HG02884 (cell line): ENCODE data around the gene PNLIPRP1.

ENCODE experiments used
- ATAC-seq: cut with Tn5 transposase; IDR thresholded peaks from one replicate; pipeline ENCODE4 v1.9.1; 2021; ENCODE audit warnings: mild to moderate bottlenecking, moderate library complexity; ENCODE audit not compliant: unreplicated experiment

PNLIPRP1 gene

DNA sequence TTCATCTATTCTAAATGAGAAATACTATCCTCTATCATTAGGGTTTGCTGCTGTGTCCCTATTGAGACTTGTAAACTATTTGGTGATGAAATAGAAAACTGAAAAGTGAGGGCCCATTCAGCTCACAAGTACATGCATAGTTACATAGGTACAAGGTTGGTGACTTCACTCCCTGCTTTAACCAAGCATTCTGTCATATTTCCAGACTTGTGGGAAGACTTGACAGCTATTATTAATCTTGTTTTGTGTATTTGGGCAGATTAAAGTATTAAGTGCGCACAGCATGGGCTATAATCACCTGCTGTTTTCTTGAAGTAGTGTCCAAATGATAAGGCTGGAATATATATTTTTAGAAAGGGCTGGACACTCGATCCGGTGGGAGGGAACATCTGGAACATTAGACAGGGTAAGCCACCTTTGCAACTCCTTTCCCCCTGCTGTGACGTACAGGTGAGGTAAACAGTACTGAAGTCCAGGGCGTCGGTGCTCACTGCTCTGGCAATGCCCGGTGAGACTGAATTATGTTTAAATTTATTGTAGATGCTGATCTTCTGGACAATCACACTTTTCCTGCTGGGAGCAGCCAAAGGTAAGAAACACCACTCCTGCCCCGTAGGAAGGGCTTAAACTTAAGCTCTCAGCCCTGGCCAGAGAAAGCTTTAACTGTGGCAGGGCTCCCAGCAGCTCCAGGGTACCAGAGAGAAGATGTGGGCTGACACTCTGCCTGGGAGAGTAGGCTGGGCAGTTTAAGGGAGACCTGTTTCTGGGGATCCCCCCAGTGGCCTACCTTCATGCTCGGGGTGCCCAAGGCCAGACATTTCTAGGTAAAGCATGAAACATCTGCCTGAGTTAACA lies at the start of gene PNLIPRP1:
Gene PNLIPRP1 (plus strand): TSS at position 370 of the 855 bp plus-strand sequence. CDS start 171 bp downstream, at position 541.
- no peak for ATAC-seq

DNA sequence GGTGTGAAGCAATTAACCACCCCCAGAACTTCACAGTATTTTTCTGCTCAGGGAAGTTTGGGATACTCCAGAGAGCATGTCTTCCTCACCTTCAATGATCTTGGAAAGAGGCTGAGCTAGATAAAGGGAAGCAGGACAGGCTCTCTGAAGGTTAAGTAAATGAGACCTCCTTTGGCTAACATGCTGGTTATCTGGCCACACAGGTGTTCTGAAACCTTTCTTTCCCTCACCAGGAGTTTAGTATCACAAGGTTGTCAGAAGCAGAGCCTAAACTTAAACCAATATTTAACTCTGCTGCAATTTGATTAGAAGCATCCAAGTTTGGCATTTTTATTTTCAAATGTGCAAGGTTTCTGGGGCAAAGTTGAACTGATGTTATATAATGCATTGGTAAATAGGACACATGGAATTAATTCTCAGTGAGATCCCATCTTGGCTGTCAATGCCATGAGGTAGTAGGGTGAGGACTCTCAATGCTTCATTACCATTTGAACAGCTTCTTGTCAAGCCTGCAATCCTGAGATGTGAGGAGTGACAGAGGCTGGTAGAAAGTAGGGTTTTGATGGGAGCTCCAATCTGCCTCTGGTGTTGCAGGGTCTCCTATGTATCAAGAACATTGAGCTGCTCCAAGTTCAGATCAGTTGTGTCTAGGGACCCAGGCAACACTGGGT lies 48.6 kb upstream of the PNLIPRP1 start:
- no peak for ATAC-seq

- no peak for ATAC-seq
Observed at GRCh38 chr10:116545122-116545521, 45.6 kb upstream of the PNLIPRP1 start.

- no peak for ATAC-seq
Observed at GRCh38 chr10:116545756-116546155, 45.0 kb upstream of the PNLIPRP1 start, which contains the start of gene PNLIP. Gene PNLIP, plus strand, starts transcription at chr10:116545931. Its CDS starts 162 bp downstream, at chr10:116546093.

DNA sequence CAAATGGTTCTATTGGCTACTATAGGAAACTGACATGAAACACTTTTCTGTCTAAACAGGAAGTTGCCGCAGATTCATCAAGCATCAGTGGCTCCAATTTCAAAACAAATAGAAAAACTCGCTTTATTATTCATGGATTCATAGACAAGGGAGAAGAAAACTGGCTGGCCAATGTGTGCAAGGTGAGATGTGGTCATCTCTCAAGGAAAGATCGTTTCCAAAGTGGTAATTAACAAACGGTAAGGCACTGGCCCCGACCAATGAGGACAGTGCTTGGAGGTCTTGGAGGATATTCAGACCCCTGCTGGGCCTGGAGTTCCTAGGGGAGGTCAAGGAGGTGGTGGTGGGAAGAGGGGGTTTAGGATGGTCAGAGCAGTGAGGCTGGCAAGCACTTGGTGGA lies 42.5 kb upstream of the PNLIPRP1 start:
- ATAC-seq, result no peak

- no peak for ATAC-seq
Observed at GRCh38 chr10:116553378-116553980, 37.3 kb upstream of the PNLIPRP1 start.

- no peak for ATAC-seq
Observed at GRCh38 chr10:116554628-116555027, 36.1 kb upstream of the PNLIPRP1 start.

GRCh38 chr10:116555880-116556279 lies 34.9 kb upstream of the PNLIPRP1 start:
- ATAC-seq, result no peak

- ATAC-seq, result no peak
Observed at GRCh38 chr10:116557305-116557880, 33.4 kb upstream of the PNLIPRP1 start.

- ATAC-seq, result no peak
Observed at GRCh38 chr10:116565534-116565933, 25.2 kb upstream of the PNLIPRP1 start.

GRCh38 chr10:116566932-116567331 lies 23.8 kb upstream of the PNLIPRP1 start:
- no peak for ATAC-seq

GRCh38 chr10:116567335-116567734 lies 23.4 kb upstream of the PNLIPRP1 start:
- ATAC-seq, result no peak

GRCh38 chr10:116574797-116575196 lies 16.0 kb upstream of the PNLIPRP1 start:
- ATAC-seq, result no peak

DNA sequence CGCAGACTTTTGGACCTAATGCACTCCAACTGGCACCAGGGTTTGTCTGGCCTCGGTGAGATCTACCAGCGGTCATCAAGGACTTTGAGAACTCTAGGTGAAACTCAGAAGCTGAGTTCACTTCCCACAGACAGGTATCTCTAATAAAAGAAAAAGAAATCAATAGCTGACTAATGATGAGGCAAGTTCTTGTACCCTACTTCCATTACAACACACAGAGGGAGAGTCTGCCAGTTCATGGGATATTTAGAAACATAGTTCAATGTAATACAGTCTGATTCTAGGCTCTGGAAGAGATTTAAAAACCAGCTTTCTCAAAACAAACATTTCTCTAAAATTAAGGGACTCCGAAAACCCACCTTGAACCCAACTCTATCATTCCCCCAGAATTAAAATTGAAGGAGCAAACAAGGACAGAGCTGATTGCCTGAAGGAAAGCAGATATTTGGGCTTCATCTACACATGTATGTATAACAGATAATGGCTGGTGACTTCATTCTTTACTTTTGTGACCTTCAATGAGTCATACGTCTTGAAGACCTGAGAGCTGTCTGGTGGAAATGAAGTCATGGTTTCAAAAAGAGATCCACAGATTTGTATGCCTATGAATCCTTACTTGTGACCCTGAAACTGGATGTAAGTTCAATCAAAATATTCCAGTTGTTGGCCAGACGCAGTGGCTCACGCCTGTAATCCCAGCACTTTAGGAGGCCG lies 2.7 kb upstream of the PNLIPRP1 start:
- no peak for ATAC-seq

DNA sequence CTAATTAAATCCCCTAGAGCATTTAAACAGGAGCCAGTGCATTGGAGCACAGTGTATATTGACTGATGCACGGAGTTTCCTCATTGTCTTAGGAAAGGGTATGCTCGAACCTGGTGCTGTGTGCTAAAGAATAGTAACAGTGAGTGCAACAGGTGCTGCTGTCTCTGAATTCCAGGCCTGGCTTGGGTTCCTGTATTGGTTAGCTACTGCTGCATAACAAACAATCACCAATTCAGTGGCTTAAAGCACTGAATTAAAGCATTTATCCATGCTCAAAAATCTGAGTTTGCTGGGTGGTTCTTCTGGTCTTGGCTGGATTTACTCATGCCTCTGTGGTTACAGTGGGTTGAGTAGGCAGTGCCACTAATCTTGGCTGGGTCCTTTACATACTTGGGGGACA lies 1.8 kb upstream of the PNLIPRP1 start:
- no peak for ATAC-seq

DNA sequence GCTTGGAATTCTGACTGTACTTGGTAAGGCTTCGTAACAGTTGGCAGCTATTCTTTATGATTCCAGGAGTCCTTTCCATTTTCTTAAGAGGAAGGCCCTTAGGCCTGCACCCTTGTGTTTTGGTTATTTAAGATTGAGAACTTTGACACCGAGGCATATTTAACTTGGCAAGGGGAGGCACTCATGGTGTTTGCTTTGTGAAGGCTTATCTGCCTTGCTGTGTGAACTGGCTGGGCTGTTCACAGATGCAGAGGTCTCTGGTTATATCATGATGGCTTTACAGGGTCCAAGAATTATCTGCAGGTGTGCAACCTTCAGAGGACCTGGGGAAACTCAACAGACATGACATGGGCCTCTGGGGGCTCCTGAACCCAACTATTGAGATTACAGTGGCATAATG lies 833 bp upstream of the PNLIPRP1 start:
- ATAC-seq, result no peak

GRCh38 chr10:116593139-116593740 lies 2.5 kb downstream of the PNLIPRP1 start:
- ATAC-seq, result no peak

DNA sequence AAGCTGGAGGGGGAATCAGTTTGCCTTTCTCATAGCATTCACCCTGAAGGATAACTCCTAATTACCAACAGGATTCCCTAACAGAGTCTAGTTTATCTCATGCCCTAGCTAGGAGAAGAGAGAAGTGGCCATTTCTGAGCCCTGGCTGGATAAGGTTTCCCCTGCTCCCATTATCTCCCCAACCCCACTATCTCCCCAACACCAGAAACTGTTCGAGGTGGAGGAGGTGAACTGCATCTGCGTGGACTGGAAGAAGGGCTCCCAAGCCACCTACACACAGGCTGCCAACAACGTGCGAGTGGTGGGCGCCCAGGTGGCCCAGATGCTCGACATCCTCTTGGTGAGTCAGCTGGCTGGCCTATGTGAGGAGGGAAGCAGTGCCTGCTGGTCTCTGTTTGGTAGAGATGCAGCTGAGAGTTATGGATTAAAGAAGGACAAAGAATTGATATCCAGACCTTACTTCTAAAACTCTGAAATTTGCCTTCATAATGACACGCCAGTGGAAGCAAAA lies 3.8 kb downstream of the PNLIPRP1 start:
- ATAC-seq, result no peak

DNA sequence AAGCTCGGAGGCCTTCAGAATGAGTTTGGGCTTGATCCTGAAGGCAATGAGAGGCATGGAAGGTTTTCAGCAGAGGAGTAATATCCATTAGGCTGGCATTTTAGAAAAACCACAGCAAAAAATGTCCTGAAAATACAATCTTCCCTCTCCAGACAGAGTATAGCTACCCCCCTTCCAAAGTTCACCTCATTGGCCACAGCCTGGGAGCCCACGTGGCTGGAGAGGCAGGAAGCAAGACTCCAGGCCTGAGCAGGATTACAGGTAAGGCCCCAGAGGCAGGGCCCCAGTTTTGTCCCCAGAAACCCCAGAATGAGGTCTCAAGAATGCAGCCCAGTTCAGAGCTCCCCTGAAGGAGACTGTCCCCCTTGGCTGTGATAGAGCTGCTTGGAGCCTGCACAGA lies 5.3 kb downstream of the PNLIPRP1 start:
- no peak for ATAC-seq

- ATAC-seq, result no peak
Observed at GRCh38 chr10:116597543-116597942, 6.8 kb downstream of the PNLIPRP1 start.
